Fibroblast of lung (primary cell): ENCODE measurements around the gene CIDEC. TPM values are rescaled to one million over a fixed set of nuclear protein-coding genes. Genes with fewer than 3 reads are reported as not detected.
"Not testable (repeated sequence)": the region's sequence is repeated elsewhere in the genome, so short reads cannot be mapped to it uniquely, and the experiment has no call there.

Source experiments
- DNase-seq, 2 donors: peaks; one replicate each; pipeline versions ENCODE4 v3.0.0 to v3.0.0-alpha.2; 2010; ENCODE audit warnings: low read depth in 2 of 2
- H2AFZ ChIP-seq: 2 replicates; pipeline ENCODE4 v1.5.1; 2012; ENCODE audit warnings: low read length, control low read depth, inconsistent platforms
- H3K27ac ChIP-seq: 2 replicates; pipeline ENCODE4 v1.5.1; 2011; ENCODE audit warnings: low read length, control low read depth; ENCODE audit not compliant: insufficient read depth
- H3K27me3 ChIP-seq: 2 replicates; pipeline ENCODE4 v1.5.1; 2011; ENCODE audit warnings: mild to moderate bottlenecking, low read length; ENCODE audit not compliant: control insufficient read depth, insufficient read depth
- H3K36me3 ChIP-seq: 2 replicates; pipeline ENCODE4 v1.5.1; 2011; ENCODE audit warnings: low read length; ENCODE audit not compliant: control insufficient read depth, insufficient read depth
- H3K4me1 ChIP-seq: 2 replicates; pipeline ENCODE4 v1.5.1; 2011; ENCODE audit warnings: low read length; ENCODE audit not compliant: control insufficient read depth, insufficient read depth; ENCODE audit errors: extremely low read depth
- H3K4me2 ChIP-seq: 2 replicates; pipeline ENCODE4 v1.5.1; 2011; ENCODE audit warnings: low read length, control low read depth; ENCODE audit not compliant: insufficient read depth; ENCODE audit errors: extremely low read depth
- H3K4me3 ChIP-seq, 4 experiments: fragments of 200-600 bp in 1 of 4; sonication (generic) in 1 of 4; replicated peaks in 1 of 4; 2 replicates each; pipeline ENCODE4 v1.5.1; 2011 to 2016; ENCODE audit warnings: low read length in 4 of 4, low read depth in 3 of 4, mild to moderate bottlenecking in 3 of 4, control low read depth in 2 of 4, inconsistent platforms in 1 of 4, mixed read lengths in 1 of 4; ENCODE audit not compliant: insufficient read depth in 1 of 4; ENCODE audit errors: control extremely low read depth in 1 of 4
- H3K79me2 ChIP-seq: 2 replicates; pipeline ENCODE4 v1.5.1; 2012; ENCODE audit warnings: mild to moderate bottlenecking, low read length, inconsistent platforms; ENCODE audit not compliant: control insufficient read depth, insufficient read depth
- H3K9ac ChIP-seq: 2 replicates; pipeline ENCODE4 v1.5.1; 2011; ENCODE audit warnings: mild to moderate bottlenecking, low read length, control low read depth; ENCODE audit not compliant: insufficient read depth
- H3K9me3 ChIP-seq: 2 replicates; pipeline ENCODE4 v1.5.1; 2012; ENCODE audit warnings: low read depth, low read length; ENCODE audit not compliant: control insufficient read depth, insufficient read depth
- H4K20me1 ChIP-seq: 2 replicates; pipeline ENCODE4 v1.5.1; 2011; ENCODE audit warnings: low read length; ENCODE audit not compliant: control insufficient read depth, insufficient read depth; ENCODE audit errors: extremely low read depth
- EZH2 ChIP-seq: IDR thresholded peaks from 2 replicates; pipeline ENCODE4 v1.5.1; 2012; ENCODE audit warnings: low read length, control low read depth, mild to moderate bottlenecking; ENCODE audit errors: missing control alignments
- polyA plus RNA-seq, 2 donors: library from polyadenylated mRNA; depleted of rRNA in 1 of 2; stranded (reverse) in 1 of 2; unstranded in 1 of 2; fragments of >200 nt; gene quantifications; 2 replicates each; pipeline ENCODE4 v1.2.1, GENCODE V29; 2011 to 2012; ENCODE audit warnings: missing spikeins in 1 of 2
- total RNA-seq: library from RNA; depleted of rRNA; stranded (reverse); fragments of >200 nt; gene quantifications from 2 replicates; pipeline ENCODE4 v1.2.1, GENCODE V29; 2014
- TF ChIP-seq, protein P1 (sequence below), 2 donors: IDR thresholded peaks in 1 of 2; conservative IDR thresholded peaks in 1 of 2; 1 replicate in 1 of 2; 2 replicates in 1 of 2; pipeline ENCODE4 v1.5.1; 2011 to 2012; ENCODE audit warnings: low read length in 2 of 2, control low read depth in 1 of 2, inconsistent platforms in 1 of 2, low read depth in 1 of 2, mild to moderate bottlenecking in 1 of 2

Gene CIDEC
- total and polyA plus RNA-seq, 2 donors (not counting 1 experiment from before 2014, with no cell fraction given) = 0.08 to 0.17 TPM

DNA sequence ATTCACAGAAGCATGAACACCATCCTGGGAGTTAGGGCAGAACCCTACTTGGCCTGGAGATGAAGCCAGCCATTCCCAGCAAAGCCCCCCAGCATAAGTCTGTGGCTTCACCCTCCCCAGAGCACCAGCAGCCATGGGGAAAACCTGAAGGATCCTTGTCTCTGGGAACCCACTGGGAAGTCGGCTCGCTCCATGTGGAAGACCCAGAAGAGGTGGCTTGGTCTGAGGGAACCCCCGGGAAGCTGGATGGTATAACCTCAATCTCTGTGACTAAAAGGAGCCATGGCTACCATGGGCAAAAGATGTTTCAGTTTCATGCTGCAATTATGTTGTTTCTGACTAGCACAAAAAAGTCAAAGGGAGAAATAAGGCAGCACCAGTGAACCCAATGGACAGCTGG is 24.5 kb downstream of the CIDEC start:
- no peak for TF ChIP-seq EZH2
- TF ChIP-seq, protein P1, sequence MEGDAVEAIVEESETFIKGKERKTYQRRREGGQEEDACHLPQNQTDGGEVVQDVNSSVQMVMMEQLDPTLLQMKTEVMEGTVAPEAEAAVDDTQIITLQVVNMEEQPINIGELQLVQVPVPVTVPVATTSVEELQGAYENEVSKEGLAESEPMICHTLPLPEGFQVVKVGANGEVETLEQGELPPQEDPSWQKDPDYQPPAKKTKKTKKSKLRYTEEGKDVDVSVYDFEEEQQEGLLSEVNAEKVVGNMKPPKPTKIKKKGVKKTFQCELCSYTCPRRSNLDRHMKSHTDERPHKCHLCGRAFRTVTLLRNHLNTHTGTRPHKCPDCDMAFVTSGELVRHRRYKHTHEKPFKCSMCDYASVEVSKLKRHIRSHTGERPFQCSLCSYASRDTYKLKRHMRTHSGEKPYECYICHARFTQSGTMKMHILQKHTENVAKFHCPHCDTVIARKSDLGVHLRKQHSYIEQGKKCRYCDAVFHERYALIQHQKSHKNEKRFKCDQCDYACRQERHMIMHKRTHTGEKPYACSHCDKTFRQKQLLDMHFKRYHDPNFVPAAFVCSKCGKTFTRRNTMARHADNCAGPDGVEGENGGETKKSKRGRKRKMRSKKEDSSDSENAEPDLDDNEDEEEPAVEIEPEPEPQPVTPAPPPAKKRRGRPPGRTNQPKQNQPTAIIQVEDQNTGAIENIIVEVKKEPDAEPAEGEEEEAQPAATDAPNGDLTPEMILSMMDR (conservative IDR thresholded peaks at IDR 0.05 in 1 of 2, IDR thresholded peaks at IDR 0.05 in 1 of 2; ENCODE audit: low read depth in 1 of 2, low read length in 2 of 2) = no peak
- H3K79me2 ChIP-seq = no peaks in the 10 kb centered on the region
- H3K4me3 ChIP-seq = no peak overlapping the region
- no peak for DNase-seq
- no peak overlapping the region for H3K27ac ChIP-seq
- H4K20me1 ChIP-seq = no peaks in the 10 kb centered on the region
- no peaks in the 10 kb centered on the region for H3K27me3 ChIP-seq
- no peak overlapping the region for H2AFZ ChIP-seq
- no peak overlapping the region for H3K4me2 ChIP-seq
- no peaks in the 10 kb centered on the region for H3K9me3 ChIP-seq
- H3K9ac ChIP-seq = no peak overlapping the region
- no peaks in the 10 kb centered on the region for H3K4me1 ChIP-seq
- no peaks in the 10 kb centered on the region for H3K36me3 ChIP-seq

DNA sequence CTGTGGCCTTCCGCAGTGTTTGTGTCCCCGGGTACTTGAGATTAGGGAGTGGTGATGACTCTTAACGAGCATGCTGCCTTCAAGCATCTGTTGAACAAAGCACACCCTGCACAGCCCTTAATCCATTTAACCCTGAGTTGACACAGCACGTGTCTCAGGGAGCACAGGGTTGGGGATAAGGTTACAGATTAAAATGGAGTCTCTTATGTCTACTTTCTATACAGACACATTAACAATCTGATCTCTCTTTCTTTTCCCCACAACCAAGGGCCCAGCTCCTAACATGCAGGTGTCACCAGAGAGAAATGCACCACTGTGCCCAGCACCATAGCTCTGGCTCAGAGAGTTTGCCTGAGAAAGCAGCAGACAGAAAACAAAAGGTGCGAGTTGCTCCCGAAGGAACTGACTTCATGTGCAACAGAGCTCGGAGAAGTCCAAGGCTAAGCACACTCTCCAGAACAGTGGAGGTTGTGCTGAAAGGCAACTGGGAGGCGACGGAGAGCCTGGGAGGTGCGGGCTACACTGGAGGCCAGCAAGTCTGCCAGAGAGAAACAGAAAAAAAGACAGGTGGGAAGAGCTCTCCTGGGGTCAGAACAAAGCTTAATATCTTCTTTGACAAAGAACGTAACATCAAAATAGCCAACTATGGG is 25.6 kb downstream of the CIDEC start:
- H3K27me3 ChIP-seq, H3K4me1 ChIP-seq, H3K4me2 ChIP-seq, H4K20me1 ChIP-seq, H3K79me2 ChIP-seq, H2AFZ ChIP-seq, H3K4me3 ChIP-seq, H3K36me3 ChIP-seq, H3K9me3 ChIP-seq, H3K27ac ChIP-seq, H3K9ac ChIP-seq, DNase-seq: not testable (repeated sequence)

DNA sequence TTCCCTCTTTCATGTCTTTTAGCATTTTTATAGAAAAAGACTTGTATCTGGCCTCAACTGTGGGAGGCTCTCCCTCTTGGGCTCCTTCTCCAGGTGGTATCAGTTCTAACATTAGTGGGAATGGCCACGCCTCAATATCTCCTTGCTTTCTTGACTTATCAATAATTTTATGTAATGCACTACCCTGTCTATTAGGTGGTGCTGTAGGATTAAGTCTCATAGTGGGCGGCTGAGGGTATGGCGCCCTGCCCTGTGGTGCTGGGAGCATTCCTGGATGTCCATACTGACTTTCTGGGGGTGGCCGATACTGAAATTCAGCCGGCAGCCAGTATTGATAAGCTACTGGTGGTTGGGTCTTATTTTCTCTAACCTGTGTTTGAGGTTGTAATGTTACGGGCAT is 27.5 kb downstream of the CIDEC start:
- Histone ChIP-seq H3K79me2 (no peaks in the 10 kb centered on the region), H4K20me1 (no peaks in the 10 kb centered on the region), H3K36me3 (no peaks in the 10 kb centered on the region), H3K9ac (no peak overlapping the region), H2AFZ (no peak overlapping the region), H3K27me3 (no peaks in the 10 kb centered on the region), H3K4me1 (no peaks in the 10 kb centered on the region), H3K4me2 (no peak overlapping the region), H3K27ac (no peak overlapping the region), H3K4me3 (no peak overlapping the region), H3K9me3 (no peaks in the 10 kb centered on the region)
- TF ChIP-seq, protein P1 (conservative IDR thresholded peaks at IDR 0.05 in 1 of 2, IDR thresholded peaks at IDR 0.05 in 1 of 2; ENCODE audit: low read depth in 1 of 2, low read length in 2 of 2) = no peak
- TF ChIP-seq EZH2 = no peak
- DNase-seq = no peak

DNA sequence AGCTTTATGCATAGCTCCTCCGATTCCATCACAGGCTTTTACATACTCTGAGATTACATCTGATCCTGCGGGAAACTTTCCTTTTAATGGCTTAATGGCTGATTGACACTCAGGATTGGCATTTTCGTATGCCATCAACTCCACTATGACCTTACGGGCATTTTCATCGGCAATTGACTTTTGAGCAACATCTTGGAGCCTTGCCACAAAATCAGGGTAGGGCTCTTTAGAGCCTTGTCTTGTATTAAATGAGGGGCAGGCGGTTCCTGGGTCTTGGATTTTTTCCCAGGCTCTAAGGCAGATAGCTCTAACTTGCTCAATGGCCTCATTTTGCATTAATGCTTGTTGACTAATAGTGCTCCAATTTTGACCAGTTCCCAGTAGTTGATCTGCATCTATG is 28.1 kb downstream of the CIDEC start:
- H3K4me3 ChIP-seq, H3K9me3 ChIP-seq, H4K20me1 ChIP-seq, H3K27ac ChIP-seq, H3K79me2 ChIP-seq, DNase-seq, H3K4me1 ChIP-seq, H3K27me3 ChIP-seq, H3K9ac ChIP-seq, H2AFZ ChIP-seq, H3K4me2 ChIP-seq, H3K36me3 ChIP-seq: not testable (repeated sequence)

DNA sequence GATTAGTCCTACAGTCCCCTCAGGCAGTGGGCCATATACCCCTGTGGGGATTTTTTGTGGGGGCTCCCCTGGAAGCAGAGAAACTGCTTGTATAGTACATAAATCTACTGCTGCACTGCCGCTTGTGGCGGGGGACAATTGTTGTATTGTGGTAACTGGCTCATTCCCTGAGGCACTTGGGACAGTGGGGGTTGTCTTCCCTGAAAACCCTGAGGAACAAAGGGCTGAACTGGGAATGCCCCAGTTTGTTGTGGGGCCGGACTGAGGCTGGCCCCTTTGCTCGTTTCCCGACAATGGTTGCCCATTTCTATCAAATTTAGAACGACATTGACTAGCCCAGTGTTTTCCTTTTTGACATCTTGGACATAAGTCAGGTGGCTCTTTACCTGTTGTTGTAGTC is 28.7 kb downstream of the CIDEC start:
- not testable (repeated sequence) for H3K9me3 ChIP-seq, H3K4me3 ChIP-seq, H3K4me2 ChIP-seq, H3K4me1 ChIP-seq, H3K27me3 ChIP-seq, H3K36me3 ChIP-seq, H4K20me1 ChIP-seq, DNase-seq, H3K79me2 ChIP-seq, H2AFZ ChIP-seq, H3K9ac ChIP-seq, H3K27ac ChIP-seq
